Activated naive CD4-positive, alpha-beta T cell treated with anti-CD3 and anti-CD28 coated beads, Interleukin-2, amount 50 U/mL, for 24 hours (primary cell): Measurements from ENCODE around the gene SERP2.
A peak's percentile ranks its signal among the peaks of the same experiment; 100 is the strongest.

Experiments used
- H3K27ac Mint-ChIP-seq: one replicate; pipeline ENCODE4 v1.8.0; 2021; ENCODE audit warnings: mild to moderate bottlenecking, mixed read lengths
- H3K27me3 Mint-ChIP-seq: one replicate; pipeline ENCODE4 v1.8.0; 2021; ENCODE audit warnings: mixed read lengths
- H3K36me3 Mint-ChIP-seq: one replicate; pipeline ENCODE4 v1.8.0; 2021; ENCODE audit warnings: mixed read lengths
- H3K4me1 Mint-ChIP-seq: one replicate; pipeline ENCODE4 v1.8.0; 2021; ENCODE audit warnings: mixed read lengths
- H3K4me3 Mint-ChIP-seq: one replicate; pipeline ENCODE4 v1.8.0; 2021; ENCODE audit warnings: mild to moderate bottlenecking, mixed read lengths
- H3K9me3 Mint-ChIP-seq: one replicate; pipeline ENCODE4 v1.8.0; 2021; ENCODE audit warnings: mixed read lengths

SERP2 gene

DNA sequence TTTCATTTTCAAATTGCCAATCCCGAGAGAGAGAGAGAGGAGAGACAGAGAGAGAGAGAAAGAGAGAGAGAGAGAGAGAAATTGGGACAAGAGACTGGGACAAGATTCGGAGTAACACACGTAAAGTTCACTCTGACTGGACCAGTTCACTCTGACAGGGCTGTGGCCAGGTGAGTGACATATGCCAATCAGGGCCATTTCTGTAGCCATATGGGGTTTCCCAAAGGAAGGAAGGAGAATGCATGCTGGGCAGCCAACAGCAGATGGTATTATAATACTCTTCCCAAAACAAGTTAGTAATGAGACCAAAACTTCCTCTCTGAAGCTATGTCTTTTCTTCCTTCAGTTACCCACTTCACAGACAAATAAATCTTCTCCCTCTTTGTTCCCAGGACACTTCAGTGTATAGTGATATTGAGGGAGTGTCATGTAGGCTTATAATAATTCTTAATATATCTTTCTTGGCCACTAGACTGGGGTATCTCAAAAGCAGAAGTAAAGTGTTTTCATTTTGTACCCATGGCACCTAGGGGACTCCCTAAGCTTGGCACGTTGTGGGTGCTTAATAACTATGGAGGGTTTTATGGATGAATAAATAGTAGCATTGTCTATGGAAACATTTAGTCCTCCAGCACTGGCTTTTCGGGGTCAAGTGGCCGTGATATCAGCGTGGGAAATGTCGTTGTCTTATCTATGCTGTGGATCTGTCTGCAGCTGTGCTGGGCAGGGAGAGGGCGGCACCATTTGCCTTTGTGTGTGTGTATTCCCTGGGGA lies 51.6 kb downstream of the SERP2 start:
- H3K9me3 Mint-ChIP-seq, result no peaks in the 10 kb centered on the region
- H3K36me3 Mint-ChIP-seq, result no peaks in the 10 kb centered on the region
- H3K4me1 Mint-ChIP-seq, result no peaks in the 10 kb centered on the region
- H3K4me3 Mint-ChIP-seq, result no peak overlapping the region
- no peak overlapping the region for H3K27ac Mint-ChIP-seq
- peaks cover 11% of the 10 kb centered on the region for H3K27me3 Mint-ChIP-seq

GRCh38 chr13:44425815-44426078 lies 52.1 kb downstream of the SERP2 start:
- Mint-ChIP-seq H3K4me1 (no peaks in the 10 kb centered on the region), H3K27me3 (peaks cover 11% of the 10 kb centered on the region), H3K36me3 (no peaks in the 10 kb centered on the region), H3K4me3 (no peak overlapping the region), H3K9me3 (no peaks in the 10 kb centered on the region), H3K27ac (no peak overlapping the region)

- Mint-ChIP-seq H3K27me3 (peaks cover 11% of the 10 kb centered on the region), H3K36me3 (no peaks in the 10 kb centered on the region), H3K27ac (no peak overlapping the region), H3K4me3 (no peak overlapping the region), H3K4me1 (no peaks in the 10 kb centered on the region), H3K9me3 (no peaks in the 10 kb centered on the region)
Observed at GRCh38 chr13:44426461-44426860, 52.8 kb downstream of the SERP2 start.

DNA sequence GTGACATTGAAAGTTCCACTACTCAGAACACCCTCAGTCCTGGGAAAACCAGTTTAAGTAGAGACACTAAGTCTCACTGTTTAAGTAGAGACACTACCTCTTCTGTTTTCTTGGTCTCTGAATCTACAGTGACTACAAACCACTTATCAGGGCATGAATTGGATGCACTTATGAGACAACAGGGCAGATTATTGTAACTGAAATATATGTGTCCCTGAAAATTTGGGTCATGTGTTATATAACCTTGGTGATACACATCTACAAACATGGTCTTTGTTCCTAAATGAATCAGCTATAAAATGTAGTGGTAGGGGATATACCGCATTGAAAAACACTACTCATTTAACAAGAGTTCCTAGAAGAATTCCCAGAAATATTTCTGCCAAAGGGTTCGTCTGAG lies 55.7 kb downstream of the SERP2 start:
- Mint-ChIP-seq H3K4me1 (no peaks in the 10 kb centered on the region), H3K27ac (no peak overlapping the region), H3K4me3 (no peak overlapping the region), H3K36me3 (no peaks in the 10 kb centered on the region), H3K9me3 (no peaks in the 10 kb centered on the region), H3K27me3 (peaks cover 5% of the 10 kb centered on the region)

- H3K4me1 Mint-ChIP-seq, result peaks cover 16% of the 10 kb centered on the region
- no peak overlapping the region for H3K4me3 Mint-ChIP-seq
- H3K9me3 Mint-ChIP-seq, result no peaks in the 10 kb centered on the region
- H3K36me3 Mint-ChIP-seq, result no peaks in the 10 kb centered on the region
- peaks cover 7% of the 10 kb centered on the region for H3K27me3 Mint-ChIP-seq
- H3K27ac Mint-ChIP-seq, result no peak overlapping the region
Observed at GRCh38 chr13:44431150-44431549, 57.5 kb downstream of the SERP2 start.

GRCh38 chr13:44432650-44433049 lies 59.0 kb downstream of the SERP2 start:
- Mint-ChIP-seq H3K4me3 (no peak overlapping the region), H3K9me3 (no peaks in the 10 kb centered on the region), H3K27ac (no peak overlapping the region), H3K4me1 (peaks cover 29% of the 10 kb centered on the region), H3K27me3 (peaks cover 13% of the 10 kb centered on the region), H3K36me3 (no peaks in the 10 kb centered on the region)

- H3K4me3 Mint-ChIP-seq, result peak overlapping the region; percentile 86
- H3K4me1 Mint-ChIP-seq, result peaks cover 34% of the 10 kb centered on the region
- H3K27ac Mint-ChIP-seq, result no peak overlapping the region
- no peaks in the 10 kb centered on the region for H3K36me3 Mint-ChIP-seq
- no peaks in the 10 kb centered on the region for H3K9me3 Mint-ChIP-seq
- peaks cover 13% of the 10 kb centered on the region for H3K27me3 Mint-ChIP-seq
Observed at GRCh38 chr13:44433863-44434765, 60.5 kb downstream of the SERP2 start.

DNA sequence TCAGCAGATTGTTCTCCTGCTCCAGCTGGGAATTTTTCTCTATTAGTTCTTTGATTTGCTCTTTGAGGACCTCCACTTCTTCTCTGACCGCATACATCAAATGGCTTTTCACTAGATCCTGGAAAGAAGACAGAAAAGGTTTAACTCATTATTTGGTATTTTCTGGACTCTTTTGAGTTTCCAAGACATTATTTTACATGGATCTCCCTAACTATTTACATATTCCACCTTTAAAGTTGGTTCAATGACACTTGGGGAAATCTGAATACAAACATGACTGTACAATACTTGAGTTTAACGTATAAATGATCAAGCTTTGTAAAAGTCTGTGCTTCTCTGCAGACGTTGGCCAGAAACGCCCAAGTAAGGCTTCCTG lies 61.1 kb downstream of the SERP2 start:
- H3K9me3 Mint-ChIP-seq, result no peaks in the 10 kb centered on the region
- H3K4me3 Mint-ChIP-seq, result peak overlapping the region; percentile 86
- H3K27ac Mint-ChIP-seq, result peak overlapping the region; percentile 2
- H3K27me3 Mint-ChIP-seq, result peaks cover 13% of the 10 kb centered on the region
- H3K36me3 Mint-ChIP-seq, result no peaks in the 10 kb centered on the region
- peaks cover 34% of the 10 kb centered on the region for H3K4me1 Mint-ChIP-seq

GRCh38 chr13:44435142-44435918 lies 61.7 kb downstream of the SERP2 start:
- H3K9me3 Mint-ChIP-seq, result no peaks in the 10 kb centered on the region
- peaks cover 13% of the 10 kb centered on the region for H3K27me3 Mint-ChIP-seq
- peaks cover 34% of the 10 kb centered on the region for H3K4me1 Mint-ChIP-seq
- H3K4me3 Mint-ChIP-seq, result peak overlapping the region; percentile 86
- H3K27ac Mint-ChIP-seq, result peak overlapping the region; percentile 89
- H3K36me3 Mint-ChIP-seq, result no peaks in the 10 kb centered on the region

DNA sequence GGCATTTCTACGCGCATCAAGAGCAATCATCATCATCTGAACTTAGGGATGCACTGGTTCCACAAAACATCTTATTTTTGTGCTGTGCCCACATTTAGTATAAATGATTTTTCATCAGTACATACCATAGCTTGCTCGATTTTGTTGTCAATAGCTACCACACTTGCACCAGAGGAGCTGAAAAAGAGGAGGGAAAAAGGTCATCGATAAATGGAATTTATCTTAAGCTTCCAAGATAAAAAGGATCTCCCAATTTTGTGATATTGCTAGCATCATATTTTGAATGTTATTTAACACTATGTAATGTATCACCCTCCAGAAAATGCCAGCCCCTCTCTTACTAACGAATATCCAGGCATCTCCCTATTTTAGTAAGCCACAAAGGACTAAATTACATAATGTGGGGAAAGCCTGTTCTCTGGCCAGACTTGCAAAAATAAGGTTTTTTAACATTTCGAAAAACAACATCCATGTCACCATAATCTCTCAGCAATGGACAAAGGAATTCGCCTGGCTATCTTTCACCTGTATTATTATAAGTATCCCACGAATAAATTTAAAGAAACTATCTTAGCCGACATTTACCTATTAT lies 62.4 kb downstream of the SERP2 start:
- Mint-ChIP-seq H3K4me3 (peak overlapping the region; percentile 86), H3K27me3 (peaks cover 13% of the 10 kb centered on the region), H3K4me1 (peaks cover 34% of the 10 kb centered on the region), H3K36me3 (no peaks in the 10 kb centered on the region), H3K27ac (peak overlapping the region; percentile 13), H3K9me3 (no peaks in the 10 kb centered on the region)

DNA sequence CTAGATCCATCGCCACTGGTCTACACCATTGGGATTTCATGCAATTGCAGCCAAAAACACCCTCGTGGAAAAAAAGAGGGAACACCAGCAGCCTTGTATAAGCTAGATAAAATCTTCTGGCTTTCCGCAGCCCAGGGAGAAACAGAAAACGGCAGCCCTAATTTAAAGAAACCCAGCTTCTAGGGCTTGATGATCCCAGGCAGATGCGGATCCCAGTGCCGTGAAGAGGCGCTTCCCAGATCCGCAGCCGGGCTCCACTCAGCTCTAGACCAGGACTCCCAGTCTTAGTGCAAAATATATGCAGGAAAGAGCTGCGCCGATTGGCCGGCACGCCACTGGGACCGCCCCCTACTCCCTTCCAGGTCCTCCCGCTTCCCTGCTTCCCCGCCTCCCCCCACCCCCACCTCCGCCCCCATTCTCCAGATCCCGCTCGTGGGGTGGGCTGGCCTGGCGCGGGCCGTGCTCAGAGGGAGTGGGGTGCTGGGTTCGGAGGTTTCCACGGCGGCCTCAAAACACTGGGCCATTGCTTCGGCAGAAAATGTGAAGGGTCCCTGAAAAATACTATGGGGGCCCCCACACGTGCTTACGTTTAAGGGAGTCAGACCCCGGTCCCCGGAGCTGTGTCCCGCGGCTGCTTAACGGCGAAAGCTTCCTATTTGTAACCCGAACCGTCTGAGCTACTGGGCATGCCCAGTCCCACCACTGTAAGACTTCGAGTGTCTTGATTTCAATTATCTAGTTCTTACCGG lies 63.1 kb downstream of the SERP2 start:
- H3K9me3 Mint-ChIP-seq, result no peaks in the 10 kb centered on the region
- peaks cover 34% of the 10 kb centered on the region for H3K4me1 Mint-ChIP-seq
- H3K36me3 Mint-ChIP-seq, result no peaks in the 10 kb centered on the region
- H3K4me3 Mint-ChIP-seq, result peak overlapping the region; percentile 86
- peaks cover 13% of the 10 kb centered on the region for H3K27me3 Mint-ChIP-seq
- no peak overlapping the region for H3K27ac Mint-ChIP-seq

- Mint-ChIP-seq H3K36me3 (no peaks in the 10 kb centered on the region), H3K4me1 (peaks cover 34% of the 10 kb centered on the region), H3K4me3 (peak overlapping the region; percentile 86), H3K27me3 (peaks cover 13% of the 10 kb centered on the region), H3K27ac (no peak overlapping the region), H3K9me3 (no peaks in the 10 kb centered on the region)
Observed at GRCh38 chr13:44437356-44438233, 64.0 kb downstream of the SERP2 start.

GRCh38 chr13:44438234-44438579 lies 64.6 kb downstream of the SERP2 start:
- Mint-ChIP-seq H3K9me3 (no peaks in the 10 kb centered on the region), H3K4me1 (peaks cover 34% of the 10 kb centered on the region), H3K36me3 (no peaks in the 10 kb centered on the region), H3K27me3 (peaks cover 13% of the 10 kb centered on the region), H3K27ac (no peak overlapping the region), H3K4me3 (no peak overlapping the region)

GRCh38 chr13:44439452-44440024 lies 65.9 kb downstream of the SERP2 start:
- H3K27me3 Mint-ChIP-seq, result peaks cover 12% of the 10 kb centered on the region
- no peak overlapping the region for H3K27ac Mint-ChIP-seq
- H3K4me1 Mint-ChIP-seq, result peaks cover 33% of the 10 kb centered on the region
- H3K4me3 Mint-ChIP-seq, result no peak overlapping the region
- no peaks in the 10 kb centered on the region for H3K9me3 Mint-ChIP-seq
- H3K36me3 Mint-ChIP-seq, result no peaks in the 10 kb centered on the region
